Spleen (tissue), 11 donors: ENCODE measurements around the gene PPP1R27. TPM values are rescaled to one million over a fixed set of nuclear protein-coding genes. Genes with fewer than 3 reads are reported as not detected.

Source experiments
- DNase-seq: peaks from one replicate; pipeline ENCODE4 v3.0.0-alpha.2; 2020
- H3K27ac ChIP-seq, 8 donors: fragments of 200-600 bp; sonication (generic) in 7 of 8; 1 replicate in 4 of 8; 2 replicates in 4 of 8; pipeline versions ENCODE4 v1.5.0 to v1.8.0; 2016 to 2021; ENCODE audit warnings: inconsistent platforms in 4 of 8, mild to moderate bottlenecking in 4 of 8, moderate library complexity in 1 of 8
- H3K27me3 ChIP-seq, 7 donors: fragments of 200-600 bp; sonication (generic) in 6 of 7; replicated peaks in 1 of 7; 1 replicate in 4 of 7; 2 replicates in 3 of 7; pipeline versions ENCODE4 v1.5.0 to v1.8.0; 2016 to 2021; ENCODE audit warnings: inconsistent platforms in 3 of 7, mild to moderate bottlenecking in 1 of 7
- H3K36me3 ChIP-seq, 6 donors: fragments of 200-600 bp; sonication (generic) in 5 of 6; 1 replicate in 4 of 6; 2 replicates in 2 of 6; pipeline versions ENCODE4 v1.5.0 to v1.8.0; 2016 to 2021; ENCODE audit warnings: inconsistent platforms in 2 of 6
- H3K4me1 ChIP-seq, 6 donors: fragments of 200-600 bp; sonication (generic) in 5 of 6; 1 replicate in 3 of 6; 2 replicates in 3 of 6; pipeline versions ENCODE4 v1.5.0 to v1.8.0; 2016 to 2021; ENCODE audit warnings: inconsistent platforms in 3 of 6
- H3K4me3 ChIP-seq, 8 donors: fragments of 200-600 bp; sonication (generic) in 7 of 8; 1 replicate in 4 of 8; 2 replicates in 4 of 8; pipeline versions ENCODE4 v1.5.0 to v1.8.0; 2016 to 2021; ENCODE audit warnings: inconsistent platforms in 4 of 8, mild to moderate bottlenecking in 4 of 8, moderate library complexity in 2 of 8
- H3K9me3 ChIP-seq, 8 donors: fragments of 200-600 bp; sonication (generic) in 7 of 8; 1 replicate in 4 of 8; 2 replicates in 4 of 8; pipeline versions ENCODE4 v1.5.0 to v1.8.0; 2016 to 2021; ENCODE audit warnings: inconsistent platforms in 4 of 8
- CTCF ChIP-seq, 11 experiments: fragments of 200-600 bp in 7 of 11; fragments of 450-650 bp in 4 of 11; sonication (generic) in 4 of 11; IDR thresholded peaks in 8 of 11; conservative IDR thresholded peaks in 3 of 11; 1 replicate in 7 of 11; 2 replicates in 4 of 11; pipeline versions ENCODE4 v1.4.0 to v1.8.0; 2016 to 2021; ENCODE audit warnings: antibody characterized with exemption in 11 of 11, inconsistent platforms in 4 of 11, mild to moderate bottlenecking in 1 of 11
- POLR2A ChIP-seq, 3 donors: fragments of 450-650 bp; IDR thresholded peaks; one replicate each; pipeline ENCODE4 v1.5.1; 2017; ENCODE audit warnings: antibody characterized with exemption in 3 of 3, mild to moderate bottlenecking in 1 of 3
- POLR2AphosphoS5 ChIP-seq, 3 donors: sonication (generic); formaldehyde crosslinking; IDR thresholded peaks; one replicate each; pipeline ENCODE4 v1.5.1; 2017; ENCODE audit warnings: antibody characterized with exemption in 3 of 3
- WGBS, 5 donors: extraction: QIAGEN DNeasy Blood & Tissue Kit in 3 of 5; methylation state at CpG; one replicate each; pipeline versions ENCODE4 v1.1.5 to v1.1.7; 2013 to 2018; 5-methylcytosine and 5-hydroxymethylcytosine counted together
- intact Hi-C: fragments of 100-400 bp; cut with DNase I; formaldehyde crosslinking; loops from one replicate; pipeline ENCODE4 v1.15.0; 2023; ENCODE audit warnings: low total_unique reads
- polyA plus RNA-seq, 3 donors: library from polyadenylated mRNA; stranded (reverse); fragments of 200-250 nt; gene quantifications; one replicate each; pipeline ENCODE4 v1.2.1, GENCODE V29; 2013
- total RNA-seq, 7 donors: library from RNA; depleted of rRNA in 3 of 7; stranded (reverse); fragments of >200 nt in 3 of 7; fragmentation: NEBNext Ultra II Directional in 4 of 7; extraction: Animal tissue kit (Norgen Biotek cat#: 25700) in 4 of 7; gene quantifications; one replicate each; pipeline versions ENCODE4 v1.1.0 to v1.2.1, GENCODE V29; 2016 to 2021
- donor health status: healthy with polysubstance abuse.
- donor health status: DM: no; HTN: no; CAD: no; lungs with moderate emphysema.
- donor health status: DM: no; HTN: no; CAD: no.
- donor health status: Bipolar disorder and iron deficiency.
- donor health status: healthy.
- donor health status: DM: no; HTN: no; CAD: no.
- donor health status: DM: yes; HTN: yes; CAD: no.

PPP1R27 gene
- total and polyA plus RNA-seq, 10 donors, result 0.09 to 0.39 TPM; not detected in 8

- Histone ChIP-seq H3K27ac (no peak overlapping the region), H3K27me3 (no peaks in the 10 kb centered on the region), H3K9me3 (no peaks in the 10 kb centered on the region), H3K4me3 (no peak overlapping the region), H3K4me1 (peaks cover 7 to 61% (median 40%) of the 10 kb centered on the region in 6 donors), H3K36me3 (peaks cover 0 to 45% (median 22%) of the 10 kb centered on the region in 6 donors)
- intact Hi-C loops, result no loop called here
- TF ChIP-seq POLR2A (IDR thresholded peaks at IDR 0.05), result no peak
- no peak for TF ChIP-seq POLR2AphosphoS5 (IDR thresholded peaks at IDR 0.05)
- no peak for TF ChIP-seq CTCF (IDR thresholded peaks at IDR 0.05 in 8 of 11, conservative IDR thresholded peaks at IDR 0.05 in 3 of 11)
- no peak for DNase-seq
- 80 to 91% (median 86%) methylated on average over 10 to 11 of the region's 11 CpGs for WGBS, 5 donors
Measured at GRCh38 chr17:81825841-81826466, 8.9 kb downstream of the PPP1R27 start.

DNA sequence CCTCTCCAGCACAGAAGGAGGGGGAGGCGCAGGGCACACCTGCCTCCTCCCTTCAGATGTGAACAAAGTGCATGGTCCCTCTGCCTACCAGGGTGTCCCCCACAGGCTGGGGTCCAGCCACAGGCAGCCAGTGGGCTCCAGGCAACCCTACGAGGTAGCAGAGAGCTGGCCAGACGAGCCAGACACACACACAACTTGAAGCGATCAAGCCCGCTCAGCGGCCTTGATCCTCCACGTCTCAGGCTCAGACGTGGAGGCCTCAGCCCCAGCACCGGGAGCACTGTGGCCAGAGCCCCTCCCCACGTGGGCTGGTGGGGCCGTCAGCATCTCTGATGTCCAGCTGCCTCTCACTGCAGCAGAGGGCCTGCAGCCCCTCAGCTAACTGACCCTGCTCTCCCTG, 10.3 kb downstream of the PPP1R27 start:
- DNase-seq, result no peak
- TF ChIP-seq POLR2A (IDR thresholded peaks at IDR 0.05), result no peak
- no peak for TF ChIP-seq CTCF (IDR thresholded peaks at IDR 0.05 in 8 of 11, conservative IDR thresholded peaks at IDR 0.05 in 3 of 11)
- TF ChIP-seq POLR2AphosphoS5 (IDR thresholded peaks at IDR 0.05), result no peak
- WGBS, 5 donors, result 87 to 92% (median 89%) methylated on average over 5 to 11 of the region's 11 CpGs
- intact Hi-C loops, result no loop called here
- Histone ChIP-seq H3K27ac (no peak overlapping the region), H3K27me3 (peaks cover 0 to 3% (median 0%) of the 10 kb centered on the region in 7 donors), H3K36me3 (peaks cover 0 to 39% (median 22%) of the 10 kb centered on the region in 6 donors), H3K4me1 (peaks cover 7 to 51% (median 37%) of the 10 kb centered on the region in 6 donors), H3K9me3 (no peaks in the 10 kb centered on the region), H3K4me3 (no peak overlapping the region)

GRCh38 chr17:81823820-81824550, 10.9 kb downstream of the PPP1R27 start:
- Histone ChIP-seq H3K36me3 (peaks cover 0 to 37% (median 22%) of the 10 kb centered on the region in 6 donors), H3K4me1 (peaks cover 7 to 45% (median 32%) of the 10 kb centered on the region in 6 donors), H3K27ac (no peak overlapping the region), H3K9me3 (no peaks in the 10 kb centered on the region), H3K4me3 (no peak overlapping the region), H3K27me3 (peaks cover 0 to 4% (median 0%) of the 10 kb centered on the region in 7 donors)
- intact Hi-C loops, result no loop called here
- TF ChIP-seq POLR2AphosphoS5 (IDR thresholded peaks at IDR 0.05) (no peak), CTCF (IDR thresholded peaks at IDR 0.05 in 8 of 11, conservative IDR thresholded peaks at IDR 0.05 in 3 of 11) (no peak), POLR2A (IDR thresholded peaks at IDR 0.05) (no peak)
- 90 to 96% (median 94%) methylated on average over 23 to 33 of the region's 33 CpGs for WGBS, 5 donors
- no peak for DNase-seq
